HG02798 (cell line): ENCODE measurements around the gene DDX31.

ENCODE experiments used
- ATAC-seq: cut with Tn5 transposase; IDR thresholded peaks from one replicate; pipeline ENCODE4 v1.9.1; 2021; ENCODE audit warnings: mild to moderate bottlenecking; ENCODE audit not compliant: unreplicated experiment, poor library complexity

DDX31 gene

DNA sequence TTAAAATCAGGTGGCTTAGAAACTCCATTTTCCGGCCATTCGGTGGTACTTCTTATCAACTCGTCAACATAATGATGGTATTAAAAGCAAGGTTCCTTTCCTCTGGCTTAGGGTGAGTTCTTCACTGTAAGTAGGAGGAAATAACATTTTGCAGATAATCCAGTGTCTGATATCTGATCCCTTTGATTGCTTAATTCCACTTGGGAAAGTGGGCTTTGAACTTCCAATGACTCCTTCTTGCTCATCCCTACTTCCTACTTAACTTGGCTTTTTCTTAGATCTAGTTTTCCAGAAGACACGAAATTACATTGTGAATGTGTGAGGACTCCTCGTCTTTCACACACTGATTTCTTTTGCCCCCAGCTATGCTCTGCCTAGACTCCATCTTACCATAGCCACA is 31.5 kb downstream of the DDX31 start:
- ATAC-seq: no peak

DNA sequence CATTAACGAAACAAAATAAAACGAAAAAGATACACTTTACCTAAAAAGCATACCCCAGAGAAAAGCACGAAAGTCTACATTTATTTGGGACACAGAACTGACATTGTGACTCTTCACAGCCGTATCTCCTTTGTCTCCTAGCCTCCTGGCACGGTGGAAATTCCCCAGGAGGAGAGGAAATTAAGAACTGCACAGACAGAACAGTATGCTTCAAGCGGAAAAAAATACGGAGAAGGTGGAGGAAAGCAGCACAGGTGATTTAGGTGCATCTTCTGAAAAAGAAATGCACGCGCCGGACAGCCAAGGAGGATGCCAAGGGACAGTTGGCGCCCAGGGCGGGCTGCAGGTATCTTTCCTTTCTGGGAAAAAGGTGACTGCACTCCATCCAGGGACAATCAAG is 32.0 kb downstream of the DDX31 start:
- ATAC-seq: no peak

DNA sequence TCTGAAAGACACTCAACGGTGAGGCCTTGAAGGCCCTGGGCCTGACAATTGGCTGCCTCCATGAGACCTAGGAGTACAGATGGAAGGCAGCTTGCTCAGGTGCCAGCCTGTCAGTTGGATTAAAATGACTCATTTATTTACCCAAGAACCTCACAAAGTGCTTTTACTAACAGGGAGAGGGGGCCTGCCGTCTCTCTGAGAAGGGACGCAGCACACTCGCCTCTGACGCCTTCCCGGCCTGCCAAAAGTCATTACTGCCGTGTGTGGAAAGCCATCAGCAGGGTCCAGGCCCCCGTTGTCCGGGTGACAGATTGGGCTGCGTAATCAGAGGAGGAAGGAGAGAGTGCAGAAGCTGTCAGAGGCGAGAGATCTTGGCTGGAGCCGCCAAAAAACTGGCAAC is 32.4 kb downstream of the DDX31 start:
- no peak for ATAC-seq

GRCh38 chr9:132634327-132634726 is 35.5 kb downstream of the DDX31 start:
- ATAC-seq: no peak

DNA sequence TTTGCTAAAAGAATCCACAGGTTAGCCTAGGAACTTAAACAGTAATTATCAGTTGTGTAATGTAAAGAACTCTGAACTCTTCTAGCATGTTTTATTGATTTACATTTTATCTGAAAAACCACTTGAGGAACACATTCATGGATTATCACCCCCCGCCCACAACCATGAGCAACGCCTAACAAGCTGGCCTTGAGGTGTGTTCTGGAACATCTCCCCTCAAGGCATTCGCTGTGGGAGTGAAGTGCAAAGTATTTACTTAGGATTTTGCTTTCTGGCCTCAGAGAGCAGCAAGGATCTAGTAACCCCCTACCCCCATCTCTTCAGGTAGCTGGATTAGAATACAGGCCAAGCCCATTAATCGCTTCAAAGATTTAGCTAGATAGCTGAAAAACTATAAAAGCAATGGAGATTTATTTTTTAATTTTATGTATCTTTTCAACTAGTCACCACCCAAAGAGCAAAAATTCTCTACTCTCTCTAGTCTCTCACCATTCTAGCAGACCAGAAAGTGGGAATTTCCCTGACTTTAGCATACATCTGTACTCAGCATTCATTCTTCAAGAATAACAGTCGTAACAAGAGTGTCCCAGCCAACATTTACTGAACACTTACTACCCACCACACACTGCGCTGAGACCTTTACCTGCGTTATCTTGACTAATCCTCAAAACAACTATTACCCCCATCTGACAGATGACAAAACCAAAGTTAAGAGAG is 37.2 kb downstream of the DDX31 start:
- ATAC-seq: no peak

DNA sequence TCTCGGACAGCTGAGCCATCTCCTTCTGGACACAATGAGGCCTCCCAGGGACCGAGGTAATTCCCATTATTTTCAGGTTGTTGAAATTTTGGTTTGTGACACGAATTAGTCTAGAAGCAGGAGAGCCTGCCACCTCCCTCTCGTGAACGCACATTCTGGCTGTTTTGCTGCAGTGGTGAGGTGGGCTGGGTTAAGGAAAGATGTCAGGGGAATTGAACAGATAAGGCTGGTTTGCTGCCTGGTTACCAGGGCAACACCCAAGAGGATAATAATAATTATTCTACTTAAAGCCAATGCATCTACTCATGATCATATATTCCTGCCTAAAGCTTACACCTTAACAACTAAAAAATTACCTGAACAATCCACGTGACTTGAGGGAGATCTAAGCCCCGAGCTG is 38.1 kb downstream of the DDX31 start:
- no peak for ATAC-seq

- no peak for ATAC-seq
Observed at GRCh38 chr9:132631280-132631679, 38.5 kb downstream of the DDX31 start.

DNA sequence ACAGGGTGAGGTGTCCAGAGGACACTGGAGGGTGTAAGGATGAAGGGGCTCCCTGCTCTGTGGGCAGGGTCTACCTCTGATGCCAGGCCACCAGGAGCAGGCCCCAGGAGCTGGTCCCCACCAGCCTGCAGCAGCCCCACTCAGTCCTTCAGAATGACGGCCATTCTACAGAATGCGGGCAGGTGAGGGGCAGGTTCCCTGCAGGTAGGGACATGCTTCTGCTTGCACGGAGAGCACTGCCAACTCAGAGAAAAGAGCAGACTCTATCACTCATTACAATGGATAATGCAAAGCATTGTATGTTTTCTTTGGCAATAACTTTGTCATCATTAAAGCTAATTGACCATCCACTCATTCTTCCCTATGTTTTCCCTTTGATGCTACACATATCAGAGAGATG is 39.0 kb downstream of the DDX31 start:
- ATAC-seq: no peak

DNA sequence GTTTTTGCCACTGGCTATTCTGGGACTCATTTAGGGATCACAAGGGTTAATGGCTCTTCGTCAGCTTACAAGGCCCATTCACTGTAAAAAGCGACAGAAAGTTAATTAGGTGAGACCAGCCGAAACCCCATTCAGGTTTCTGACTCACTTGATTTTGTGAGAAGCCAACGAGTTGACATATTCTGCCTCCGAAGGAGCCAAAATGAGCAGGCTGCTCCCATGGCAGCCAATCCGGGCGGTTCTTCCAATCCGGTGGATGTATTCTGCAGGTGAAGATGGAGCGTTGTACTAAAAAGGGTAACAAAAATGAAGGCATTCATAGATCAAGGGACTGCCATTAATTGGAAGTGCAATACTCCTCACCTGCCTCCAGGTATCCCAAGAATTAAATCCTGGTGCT is 39.7 kb downstream of the DDX31 start:
- ATAC-seq: no peak

- ATAC-seq: no peak
Observed at GRCh38 chr9:132628746-132629145, 41.0 kb downstream of the DDX31 start.

GRCh38 chr9:132627594-132627993 is 42.2 kb downstream of the DDX31 start:
- no peak for ATAC-seq

- no peak for ATAC-seq
Observed at GRCh38 chr9:132627106-132627505, 42.7 kb downstream of the DDX31 start.

- ATAC-seq: no peak
Observed at GRCh38 chr9:132626285-132626684, 43.5 kb downstream of the DDX31 start.

DNA sequence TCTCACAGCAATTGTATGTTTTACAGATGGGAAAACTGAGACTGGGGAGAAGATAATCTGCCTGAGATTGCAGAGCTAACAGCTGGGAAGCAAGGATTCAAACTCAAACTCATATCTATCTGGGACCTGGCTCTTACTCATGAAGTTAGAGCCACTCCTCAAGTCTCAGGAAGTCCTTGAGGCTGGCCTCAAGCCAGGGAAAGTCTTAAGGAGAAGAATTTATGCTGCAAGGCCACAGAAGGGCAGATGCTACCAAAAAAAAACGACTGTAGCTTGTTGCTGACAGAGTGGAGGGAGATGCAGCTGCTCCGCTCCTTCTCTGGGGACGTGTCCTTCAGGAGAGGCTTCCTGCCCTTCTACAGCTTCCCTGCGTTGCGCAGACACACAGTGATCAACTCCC is 47.6 kb downstream of the DDX31 start:
- ATAC-seq: no peak

DNA sequence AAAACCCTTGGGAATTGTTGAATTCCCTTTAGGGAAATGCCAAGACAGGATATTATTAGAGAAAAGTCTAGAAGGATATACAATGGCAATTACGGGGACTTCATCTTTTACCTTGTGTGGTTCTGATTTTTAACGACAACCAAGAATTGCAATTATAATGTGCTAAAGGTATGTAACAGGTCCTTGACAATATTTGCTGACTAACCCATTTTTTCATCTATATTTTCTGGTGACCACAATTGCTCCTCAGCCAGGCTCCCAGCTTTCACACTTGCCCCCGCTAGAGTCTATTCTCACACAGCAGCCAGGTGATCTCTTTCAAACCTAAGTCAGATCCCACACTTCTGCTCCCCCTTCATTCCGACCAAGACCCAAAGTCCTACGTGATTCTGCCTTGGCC is 53.1 kb downstream of the DDX31 start:
- ATAC-seq: no peak

- ATAC-seq: no peak
Observed at GRCh38 chr9:132615774-132616173, 54.0 kb downstream of the DDX31 start.

DNA sequence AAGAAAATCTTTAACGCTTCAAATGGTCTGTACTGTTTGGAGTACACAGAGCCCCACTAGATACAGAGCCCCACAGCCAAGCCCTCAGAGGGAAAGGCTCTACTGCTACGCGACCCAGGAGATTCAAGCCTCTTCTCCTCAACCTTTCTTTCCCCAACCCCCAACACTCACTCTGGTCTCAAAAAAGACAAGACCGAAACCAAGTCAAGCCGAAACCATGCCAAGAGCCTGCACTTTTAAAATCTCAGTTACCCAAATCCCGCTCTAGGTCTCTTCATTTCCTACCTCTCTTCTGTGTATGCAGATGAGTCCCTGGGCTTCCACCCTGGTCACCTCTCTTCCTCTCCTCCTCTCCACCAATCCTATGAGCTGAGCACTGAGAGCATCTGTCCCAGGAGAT is 55.5 kb downstream of the DDX31 start:
- ATAC-seq: no peak

- no peak for ATAC-seq
Observed at GRCh38 chr9:132610661-132611060, 59.1 kb downstream of the DDX31 start.

DNA sequence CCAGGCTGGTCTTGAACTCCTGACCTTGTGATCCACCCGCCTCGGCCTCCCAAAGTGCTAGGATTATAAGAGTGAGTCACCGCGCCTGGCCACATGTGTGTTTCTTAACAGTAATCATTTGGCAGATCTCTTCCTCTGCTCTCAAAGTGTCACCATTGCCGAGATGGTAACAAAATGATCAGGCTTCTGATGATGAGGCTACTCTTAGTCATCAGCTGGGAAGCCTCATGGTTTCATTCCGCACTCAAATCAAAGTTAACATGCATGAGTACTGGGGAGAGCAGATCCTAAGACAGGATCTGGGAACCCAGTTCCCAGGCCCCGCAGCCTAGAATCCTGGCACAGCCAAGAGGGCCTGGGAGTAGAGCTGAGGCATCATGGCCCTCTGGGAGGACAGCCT is 60.0 kb downstream of the DDX31 start:
- ATAC-seq: no peak

- no peak for ATAC-seq
Observed at GRCh38 chr9:132609184-132609583, 60.6 kb downstream of the DDX31 start.

GRCh38 chr9:132606066-132606465 is 63.7 kb downstream of the DDX31 start:
- ATAC-seq: no peak

- no peak for ATAC-seq
Observed at GRCh38 chr9:132605387-132605786, 64.4 kb downstream of the DDX31 start.

DNA sequence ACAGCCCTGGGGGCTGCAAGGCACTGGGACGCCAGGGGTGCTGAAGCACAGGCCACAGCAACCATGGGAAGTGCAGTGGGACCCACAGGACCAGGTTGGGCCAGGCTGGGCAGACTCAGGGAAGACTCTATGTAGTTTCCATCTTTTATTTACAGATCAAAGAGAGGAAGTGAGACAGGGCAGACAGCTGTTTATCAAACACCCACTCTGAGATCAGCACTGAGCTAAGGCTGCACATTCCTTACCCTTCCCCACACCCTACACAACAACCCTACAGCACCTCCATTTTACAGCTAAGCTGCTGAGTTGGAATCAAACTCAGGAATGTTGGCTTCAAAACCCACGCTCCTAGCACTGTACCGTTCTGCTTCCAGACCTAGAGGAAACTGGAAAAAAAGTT is 67.6 kb downstream of the DDX31 start:
- ATAC-seq: no peak
